Caco-2 (cell line): ENCODE data around the gene LRP1. TPM values are rescaled to one million over a fixed set of nuclear protein-coding genes. Genes with fewer than 3 reads are reported as not detected.

Source experiments
- BruUV-seq: library from RNA; stranded (reverse); fragments of 400-500 nt; replicated peaks from 2 replicates; lab custom pipeline; 2021; lab: Mats Ljungman, UMichigan
- CTCF ChIA-PET: fragments of 300-600 bp; sonication (Branson Sonifier 250); formaldehyde crosslinking; loops from one replicate; lab custom pipeline; 2022; ENCODE audit warnings: antibody characterized with exemption; lab: Charles Lee
- POLR2A ChIA-PET: fragments of 300-600 bp; sonication (Branson Sonifier 250); formaldehyde crosslinking; loops from one replicate; lab custom pipeline; 2022; ENCODE audit warnings: antibody characterized with exemption; lab: Charles Lee
- DNase-seq, 2 experiments: peaks; one replicate each; pipeline versions ENCODE4 v3.0.0 to v3.0.0-alpha.2; 2020 to 2022
- H3K27me3 ChIP-seq: replicated peaks from 2 replicates; pipeline ENCODE4 v1.6.0; 2011; ENCODE audit warnings: low read length; ENCODE audit not compliant: control insufficient read depth, insufficient read depth
- H3K36me3 ChIP-seq: 2 replicates; pipeline ENCODE4 v1.5.1; 2011; ENCODE audit warnings: low read length; ENCODE audit not compliant: control insufficient read depth, insufficient read depth
- H3K4me1 ChIP-seq: fragments of 250-450 bp; sonication (Bioruptor Pico); 2 replicates; pipeline ENCODE4 v1.5.1; 2020; ENCODE audit warnings: mild to moderate bottlenecking
- H3K4me3 ChIP-seq: 2 replicates; pipeline ENCODE4 v1.5.1; 2011; ENCODE audit warnings: low read depth, mild to moderate bottlenecking, control low read depth, low read length
- H3K9me3 ChIP-seq: fragments of 250-450 bp; sonication (Bioruptor Pico); 2 replicates; pipeline ENCODE4 v1.5.1; 2020; ENCODE audit warnings: mild to moderate bottlenecking, moderate library complexity
- H3K27ac Mint-ChIP-seq: one replicate; pipeline ENCODE4 v1.8.0; 2022; ENCODE audit warnings: mixed read lengths; ENCODE audit not compliant: unreplicated experiment
- H3K27me3 Mint-ChIP-seq: one replicate; pipeline ENCODE4 v1.8.0; 2022; ENCODE audit warnings: mixed read lengths; ENCODE audit not compliant: insufficient read depth, unreplicated experiment
- H3K36me3 Mint-ChIP-seq: one replicate; pipeline ENCODE4 v1.8.0; 2022; ENCODE audit warnings: mild to moderate bottlenecking, mixed read lengths; ENCODE audit not compliant: insufficient read depth, unreplicated experiment
- H3K4me1 Mint-ChIP-seq: one replicate; pipeline ENCODE4 v1.8.0; 2022; ENCODE audit warnings: low read depth, mixed read lengths; ENCODE audit not compliant: unreplicated experiment
- H3K4me3 Mint-ChIP-seq: one replicate; pipeline ENCODE4 v1.8.0; 2022; ENCODE audit warnings: mild to moderate bottlenecking, moderate library complexity, mixed read lengths; ENCODE audit not compliant: unreplicated experiment
- H3K9me3 Mint-ChIP-seq: one replicate; pipeline ENCODE4 v1.8.0; 2022; ENCODE audit warnings: mixed read lengths; ENCODE audit not compliant: unreplicated experiment
- CTCF ChIP-seq, 2 experiments: fragments of 200-600 bp in 1 of 2; IDR thresholded peaks; 1 replicate in 1 of 2; 2 replicates in 1 of 2; pipeline versions ENCODE4 v1.5.1 to v1.8.0; 2011 to 2022; ENCODE audit warnings: antibody characterized with exemption in 1 of 2, control low read depth in 1 of 2, inconsistent platforms in 1 of 2, low read depth in 1 of 2, low read length in 1 of 2, mild to moderate bottlenecking in 1 of 2, moderate library complexity in 1 of 2; ENCODE audit not compliant: insufficient read depth in 1 of 2, severe bottlenecking in 1 of 2, unreplicated experiment in 1 of 2
- intact Hi-C: fragments of 100-400 bp; cut with micrococcal nuclease; formaldehyde crosslinking; loops from one replicate; pipeline ENCODE4 v1.10.0; 2022; ENCODE audit not compliant: unreplicated experiment
- total RNA-seq: library from RNA; stranded (reverse); gene quantifications from 2 replicates; pipeline ENCODE4 v1.2.3, GENCODE V29; 2022

Gene LRP1
- total RNA-seq, 1 experiment from 2014 or later = 111 TPM

- peaks cover 4% of the 10 kb centered on the region for H3K36me3 Mint-ChIP-seq
- no peaks in the 10 kb centered on the region for H3K9me3 ChIP-seq
- ChIA-PET POLR2A (interaction anchor here (0.6 kb wide), 1 partner anchor 8 kb away, joined by 3 read pairs; the partner anchor contains the start of gene STAC3), CTCF (no interaction called here)
- no peaks in the 10 kb centered on the region for H3K4me1 Mint-ChIP-seq
- BruUV-seq = no TSS peak
- no peak for DNase-seq
- no peak for TF ChIP-seq CTCF (IDR thresholded peaks at IDR 0.05; ENCODE audit: insufficient read depth in 1 of 2, low read depth in 1 of 2, low read length in 1 of 2, severe bottlenecking in 1 of 2, unreplicated experiment in 1 of 2)
- H3K9me3 Mint-ChIP-seq = no peaks in the 10 kb centered on the region
- intact Hi-C loops = no loop called here
- H3K27me3 ChIP-seq = no peaks in the 10 kb centered on the region
- H3K4me3 ChIP-seq = no peak overlapping the region
- H3K4me1 ChIP-seq = no peaks in the 10 kb centered on the region
- no peak overlapping the region for H3K4me3 Mint-ChIP-seq
- H3K27ac Mint-ChIP-seq = no peak overlapping the region
- no peaks in the 10 kb centered on the region; the same call in 1 of the 2 replicates for H3K36me3 ChIP-seq
- no peaks in the 10 kb centered on the region for H3K27me3 Mint-ChIP-seq
Measured at GRCh38 chr12:57258977-57259970, 131.0 kb downstream of the LRP1 start.

- Mint-ChIP-seq H3K36me3 (peaks cover 4% of the 10 kb centered on the region), H3K27ac (no peak overlapping the region), H3K27me3 (no peaks in the 10 kb centered on the region), H3K9me3 (no peaks in the 10 kb centered on the region), H3K4me1 (no peaks in the 10 kb centered on the region), H3K4me3 (no peak overlapping the region)
- no peaks in the 10 kb centered on the region for H3K9me3 ChIP-seq
- POLR2A ChIA-PET = interaction anchor here (0.6 kb wide), 1 partner anchor 9 kb away, joined by 3 read pairs; the partner anchor contains the start of gene STAC3
- intact Hi-C loops = no loop called here
- no TSS peak for BruUV-seq
- no peak for TF ChIP-seq CTCF (IDR thresholded peaks at IDR 0.05; ENCODE audit: insufficient read depth in 1 of 2, low read depth in 1 of 2, low read length in 1 of 2, severe bottlenecking in 1 of 2, unreplicated experiment in 1 of 2)
- no peaks in the 10 kb centered on the region; the same call in 1 of the 2 replicates for H3K36me3 ChIP-seq
- no peaks in the 10 kb centered on the region for H3K27me3 ChIP-seq
- DNase-seq = no peak
- no peaks in the 10 kb centered on the region for H3K4me1 ChIP-seq
- CTCF ChIA-PET = interaction anchor here (1.4 kb wide), 1 partner anchor 192 kb away, joined by 3 read pairs; no protein-coding TSS in a partner anchor
- no peak overlapping the region for H3K4me3 ChIP-seq
Measured at GRCh38 chr12:57260366-57260765, 132.1 kb downstream of the LRP1 start.

DNA sequence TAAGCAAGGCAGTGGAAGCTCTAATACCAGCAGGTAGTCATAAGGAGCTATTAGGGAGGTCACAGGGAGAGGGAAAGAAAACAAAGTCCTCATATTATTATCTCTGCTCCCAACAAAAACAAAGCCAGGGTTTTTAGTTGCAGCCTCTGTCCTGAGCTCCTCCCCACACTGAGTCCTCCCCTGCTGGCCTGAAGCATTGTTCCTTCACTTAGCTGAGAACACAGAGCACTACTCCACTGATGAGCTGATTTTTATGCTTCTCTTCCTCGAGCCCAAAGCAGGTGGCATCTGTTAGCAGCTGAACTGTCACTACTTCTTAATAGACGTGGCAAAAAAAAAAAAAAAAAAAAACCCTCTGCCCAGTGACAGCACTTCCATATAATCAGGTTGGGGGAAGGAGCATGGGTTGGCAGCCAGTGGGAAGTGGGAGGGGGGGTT lies 133.2 kb downstream of the LRP1 start:
- H3K9me3 Mint-ChIP-seq = no peaks in the 10 kb centered on the region
- H3K27ac Mint-ChIP-seq = no peak overlapping the region
- DNase-seq = no peak
- Histone ChIP-seq H3K9me3 (no peaks in the 10 kb centered on the region), H3K27me3 (no peaks in the 10 kb centered on the region), H3K4me3 (no peak overlapping the region), H3K36me3 (no peaks in the 10 kb centered on the region; the same call in 1 of the 2 replicates), H3K4me1 (no peaks in the 10 kb centered on the region)
- no TSS peak for BruUV-seq
- no peaks in the 10 kb centered on the region for H3K36me3 Mint-ChIP-seq
- CTCF ChIA-PET = interaction anchor here (0.7 to 1.4 kb wide), 3 partner anchors 19 to 291 kb away, joined by 3 to 4 read pairs (median 3); no protein-coding TSS in a partner anchor
- H3K4me1 Mint-ChIP-seq = no peaks in the 10 kb centered on the region
- no peak for TF ChIP-seq CTCF (IDR thresholded peaks at IDR 0.05; ENCODE audit: insufficient read depth in 1 of 2, low read depth in 1 of 2, low read length in 1 of 2, severe bottlenecking in 1 of 2, unreplicated experiment in 1 of 2)
- POLR2A ChIA-PET = interaction anchor here (0.9 kb wide), 1 partner anchor 32 kb away, joined by 6 read pairs; the partner anchor contains the start of gene SHMT2
- intact Hi-C loops = no loop called here
- H3K27me3 Mint-ChIP-seq = no peaks in the 10 kb centered on the region
- H3K4me3 Mint-ChIP-seq = no peak overlapping the region
